ENCODE measurements around the gene NUDT17. TPM values are rescaled to one million over a fixed set of nuclear protein-coding genes. Genes with fewer than 3 reads are reported as not detected.

NUDT17 gene
- total RNA-seq, 3 donors from 2014 or later (not counting 1 experiment from before 2014, with no cell fraction given), result 3.3 to 4.9 (median 3.4) TPM

GRCh38 chr1:145874646-145875045, 29.2 kb downstream of the NUDT17 start:
- no peak for TF ChIP-seq CTCF (IDR thresholded peaks at IDR 0.05)
- ATAC-seq (no peak), DNase-seq (no peak)
- H3K4me1 ChIP-seq (ENCODE audit: control insufficient read depth, insufficient read depth, low read length), result peaks cover 15% of the 10 kb centered on the region
- Mint-ChIP-seq H3K4me1 (peaks cover 13 to 18% of the 10 kb centered on the region in 2 donors), H3K27me3 (ENCODE audit: low read depth in 2 of 2) (peaks cover 17 to 18% of the 10 kb centered on the region in 2 donors), H3K4me3 (no peak overlapping the region), H3K36me3 (no peaks in the 10 kb centered on the region), H3K27ac (no peak overlapping the region), H3K9me3 (no peaks in the 10 kb centered on the region)
- intact Hi-C loops (cut with micrococcal nuclease), result no loop called here
- WGBS (ENCODE audit: insufficient coverage), result 95% methylated on average over 12 of the region's 12 CpGs
- no peaks in the 10 kb centered on the region for H3K36me3 ChIP-seq (ENCODE audit: control insufficient read depth, insufficient read depth, low read length)
- no peak overlapping the region for H3K4me3 ChIP-seq (ENCODE audit: low read length)
- no peak overlapping the region for H3K27ac ChIP-seq (ENCODE audit: low read length)
- peaks cover 3% of the 10 kb centered on the region for H3K27me3 ChIP-seq (ENCODE audit: control insufficient read depth, insufficient read depth, low read length)
- H3K9me3 ChIP-seq (ENCODE audit: control insufficient read depth, insufficient read depth, low read length), result no peaks in the 10 kb centered on the region

- Histone ChIP-seq H3K36me3 (ENCODE audit: control insufficient read depth, insufficient read depth, low read length) (no peaks in the 10 kb centered on the region), H3K4me3 (ENCODE audit: low read length) (no peak overlapping the region), H3K27ac (ENCODE audit: low read length) (no peak overlapping the region), H3K4me1 (ENCODE audit: control insufficient read depth, insufficient read depth, low read length) (no peaks in the 10 kb centered on the region), H3K9me3 (ENCODE audit: control insufficient read depth, insufficient read depth, low read length) (no peaks in the 10 kb centered on the region), H3K27me3 (ENCODE audit: control insufficient read depth, insufficient read depth, low read length) (peaks cover 3% of the 10 kb centered on the region)
- Mint-ChIP-seq H3K36me3 (no peaks in the 10 kb centered on the region), H3K4me1 (peaks cover 0 to 1% of the 10 kb centered on the region in 2 donors), H3K9me3 (no peaks in the 10 kb centered on the region), H3K4me3 (no peak overlapping the region), H3K27me3 (ENCODE audit: low read depth in 2 of 2) (peaks cover 12 to 13% of the 10 kb centered on the region in 2 donors), H3K27ac (no peak overlapping the region)
- WGBS (ENCODE audit: insufficient coverage), result 92% methylated on average over 7 of the region's 7 CpGs
- intact Hi-C loops (cut with micrococcal nuclease), result no loop called here
- ATAC-seq, result no peak
- DNase-seq, result no peak
- TF ChIP-seq CTCF (IDR thresholded peaks at IDR 0.05), result no peak
Measured at GRCh38 chr1:145877923-145878486, 32.6 kb downstream of the NUDT17 start.

- Mint-ChIP-seq H3K4me3 (no peak overlapping the region), H3K36me3 (no peaks in the 10 kb centered on the region), H3K27me3 (ENCODE audit: low read depth in 2 of 2) (peaks cover 6 to 14% of the 10 kb centered on the region in 2 donors), H3K4me1 (no peaks in the 10 kb centered on the region), H3K27ac (no peak overlapping the region), H3K9me3 (no peaks in the 10 kb centered on the region)
- Histone ChIP-seq H3K9me3 (ENCODE audit: control insufficient read depth, insufficient read depth, low read length) (no peaks in the 10 kb centered on the region), H3K4me1 (ENCODE audit: control insufficient read depth, insufficient read depth, low read length) (no peaks in the 10 kb centered on the region), H3K4me3 (ENCODE audit: low read length) (no peak overlapping the region), H3K27me3 (ENCODE audit: control insufficient read depth, insufficient read depth, low read length) (peaks cover 3% of the 10 kb centered on the region), H3K27ac (ENCODE audit: low read length) (no peak overlapping the region), H3K36me3 (ENCODE audit: control insufficient read depth, insufficient read depth, low read length) (no peaks in the 10 kb centered on the region)
- 100% methylated on average over 1 of the region's 2 CpGs for WGBS (ENCODE audit: insufficient coverage)
- ATAC-seq (no peak), DNase-seq (no peak)
- intact Hi-C loops (cut with micrococcal nuclease), result no loop called here
- no peak for TF ChIP-seq CTCF (IDR thresholded peaks at IDR 0.05)
Measured at GRCh38 chr1:145878724-145879123, 33.3 kb downstream of the NUDT17 start.

- WGBS (ENCODE audit: insufficient coverage), result 77% methylated on average over 3 of the region's 5 CpGs
- Histone ChIP-seq H3K27me3 (ENCODE audit: control insufficient read depth, insufficient read depth, low read length) (peaks cover 8% of the 10 kb centered on the region), H3K9me3 (ENCODE audit: control insufficient read depth, insufficient read depth, low read length) (no peaks in the 10 kb centered on the region), H3K36me3 (ENCODE audit: control insufficient read depth, insufficient read depth, low read length) (no peaks in the 10 kb centered on the region), H3K4me1 (ENCODE audit: control insufficient read depth, insufficient read depth, low read length) (no peaks in the 10 kb centered on the region), H3K27ac (ENCODE audit: low read length) (no peak overlapping the region), H3K4me3 (ENCODE audit: low read length) (no peak overlapping the region)
- no peak overlapping the region for H3K27ac Mint-ChIP-seq
- H3K9me3 Mint-ChIP-seq, result no peaks in the 10 kb centered on the region
- ATAC-seq (no peak), DNase-seq (no peak)
- no peaks in the 10 kb centered on the region for H3K36me3 Mint-ChIP-seq
- TF ChIP-seq CTCF (IDR thresholded peaks at IDR 0.05), result no peak
- H3K27me3 Mint-ChIP-seq (ENCODE audit: low read depth in 2 of 2), result peaks cover 8 to 18% of the 10 kb centered on the region in 2 donors
- peaks cover 0 to 3% of the 10 kb centered on the region in 2 donors for H3K4me1 Mint-ChIP-seq
- H3K4me3 Mint-ChIP-seq, result no peak overlapping the region
- intact Hi-C loops (cut with micrococcal nuclease), result no loop called here
Measured at GRCh38 chr1:145879775-145880174, 34.3 kb downstream of the NUDT17 start.
